ENCODE results near the gene SLAMF7.

DNA sequence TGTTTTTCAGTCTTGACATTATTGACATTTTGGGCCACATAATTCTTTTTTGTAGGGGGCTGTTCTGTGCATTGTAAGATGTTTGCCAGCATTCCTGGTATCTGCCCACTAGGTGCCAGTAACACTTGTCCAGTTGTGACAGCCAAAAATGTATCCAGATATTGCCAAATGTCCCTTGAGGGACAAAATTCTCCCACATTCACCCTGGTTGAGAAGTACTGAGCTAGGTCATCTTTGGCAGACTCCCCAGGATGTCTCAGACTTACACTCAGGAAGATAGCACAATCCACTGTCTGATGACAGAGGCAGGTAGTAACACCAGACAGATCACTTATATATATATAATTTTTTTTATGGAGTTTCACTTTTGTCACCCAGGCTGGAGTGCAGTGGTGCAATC lies 33.3 kb upstream of the SLAMF7 start:
- no peak for TF ChIP-seq POLR2A (IDR thresholded peaks at IDR 0.05; ENCODE audit: low read depth, low read length)
- TF ChIP-seq, protein P1, sequence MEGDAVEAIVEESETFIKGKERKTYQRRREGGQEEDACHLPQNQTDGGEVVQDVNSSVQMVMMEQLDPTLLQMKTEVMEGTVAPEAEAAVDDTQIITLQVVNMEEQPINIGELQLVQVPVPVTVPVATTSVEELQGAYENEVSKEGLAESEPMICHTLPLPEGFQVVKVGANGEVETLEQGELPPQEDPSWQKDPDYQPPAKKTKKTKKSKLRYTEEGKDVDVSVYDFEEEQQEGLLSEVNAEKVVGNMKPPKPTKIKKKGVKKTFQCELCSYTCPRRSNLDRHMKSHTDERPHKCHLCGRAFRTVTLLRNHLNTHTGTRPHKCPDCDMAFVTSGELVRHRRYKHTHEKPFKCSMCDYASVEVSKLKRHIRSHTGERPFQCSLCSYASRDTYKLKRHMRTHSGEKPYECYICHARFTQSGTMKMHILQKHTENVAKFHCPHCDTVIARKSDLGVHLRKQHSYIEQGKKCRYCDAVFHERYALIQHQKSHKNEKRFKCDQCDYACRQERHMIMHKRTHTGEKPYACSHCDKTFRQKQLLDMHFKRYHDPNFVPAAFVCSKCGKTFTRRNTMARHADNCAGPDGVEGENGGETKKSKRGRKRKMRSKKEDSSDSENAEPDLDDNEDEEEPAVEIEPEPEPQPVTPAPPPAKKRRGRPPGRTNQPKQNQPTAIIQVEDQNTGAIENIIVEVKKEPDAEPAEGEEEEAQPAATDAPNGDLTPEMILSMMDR (IDR thresholded peaks at IDR 0.05; ENCODE audit: extremely low read depth in 1 of 2, insufficient read depth in 1 of 2, low read depth in 1 of 2, low read length in 2 of 2): no peak
- no peak for TF ChIP-seq FOS (IDR thresholded peaks at IDR 0.05; ENCODE audit: borderline replicate concordance, insufficient read depth, low read length)
- TF ChIP-seq POLR2AphosphoS5 (IDR thresholded peaks at IDR 0.05; ENCODE audit: insufficient read depth, low read depth, low read length): no peak
- no peak for TF ChIP-seq EZH2 (IDR thresholded peaks at IDR 0.05; ENCODE audit: borderline replicate concordance, low read depth, low read length, severe bottlenecking)
- TF ChIP-seq JUN (IDR thresholded peaks at IDR 0.05; ENCODE audit: borderline replicate concordance, insufficient read depth, insufficient read length, low read depth): no peak
- TF ChIP-seq, protein P2, sequence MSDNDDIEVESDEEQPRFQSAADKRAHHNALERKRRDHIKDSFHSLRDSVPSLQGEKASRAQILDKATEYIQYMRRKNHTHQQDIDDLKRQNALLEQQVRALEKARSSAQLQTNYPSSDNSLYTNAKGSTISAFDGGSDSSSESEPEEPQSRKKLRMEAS (IDR thresholded peaks at IDR 0.05; ENCODE audit: insufficient read depth, insufficient read length): no peak

Data from endothelial cell of umbilical vein (primary cell).